Dorsolateral prefrontal cortex (tissue), 118 donors: Measurements from ENCODE around the gene TRIM49. TPM values are rescaled to one million over a fixed set of nuclear protein-coding genes. Genes with fewer than 3 reads are reported as not detected.

Source experiments
- total RNA-seq, 120 experiments: library from RNA; stranded (reverse); gene quantifications; one replicate each; pipeline versions ENCODE4 v1.2.3 to v1.2.4, GENCODE V29; 2022

Gene TRIM49
- total RNA-seq, 120 experiments from 2014 or later, result not detected

Other genes with a start within 250 kb of the TRIM49 start
- not detected for gene TRIM77, start 98.3 kb downstream of the TRIM49 start, total RNA-seq
- not detected for gene TRIM64B, start 69.9 kb upstream of the TRIM49 start, total RNA-seq
- 1 to 10 TPM in 2 of 120 experiments, under 1 TPM in 21, not detected in 97; 0.26 to 1.3 (median 0.44) TPM for gene TRIM49D1, start 113.7 kb upstream of the TRIM49 start, total RNA-seq
- 1 to 10 TPM in 1 of 120 experiments, under 1 TPM in 14, not detected in 105; 0.22 to 1.1 (median 0.47) TPM for gene TRIM49D2, start 115.5 kb upstream of the TRIM49 start, total RNA-seq
- gene TRIM64, start 157.5 kb upstream of the TRIM49 start, total RNA-seq, result not detected
- gene TRIM49C, start 222.5 kb upstream of the TRIM49 start, total RNA-seq, result not detected